ENCODE results near the gene PARVA. TPM values are rescaled to one million over a fixed set of nuclear protein-coding genes. Genes with fewer than 3 reads are reported as not detected.

The PARVA gene
- total and polyA plus RNA-seq, 2 of the 8 experiments (the other 6 are each of a cell fraction or from before 2014, with no cell fraction given) = 3.1 to 13.5 TPM

DNA sequence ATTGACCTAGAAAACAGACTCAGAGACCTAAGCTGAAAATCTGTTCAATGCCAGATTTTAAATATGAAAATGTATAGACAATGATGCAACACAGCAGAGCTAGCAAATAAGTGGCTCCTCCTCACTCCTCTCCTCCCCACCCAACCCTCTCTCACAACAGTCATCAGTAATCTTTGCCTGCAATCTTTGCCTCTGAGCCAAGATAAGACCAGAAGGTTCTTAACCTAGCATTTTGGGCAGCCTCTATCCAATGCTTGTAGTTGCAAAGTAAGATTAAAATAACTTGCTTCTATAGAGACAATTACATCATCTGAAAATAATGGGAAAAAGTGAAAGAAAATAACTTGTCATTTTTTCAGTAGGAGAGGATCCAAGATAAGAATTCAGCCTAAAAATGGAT, 117.3 kb downstream of the PARVA start:
- no peaks in the 10 kb centered on the region for H3K36me3 ChIP-seq (ENCODE audit: control insufficient read depth in 2 of 4, insufficient read depth in 4 of 4, low read length in 3 of 4)
- H3K4ac ChIP-seq (replicated peaks; ENCODE audit: insufficient read length, low read depth, low read length) = no peak overlapping the region
- H3K27me3 ChIP-seq (replicated peaks in 1 of 4; ENCODE audit: control insufficient read depth in 3 of 4, extremely low read depth in 1 of 4, insufficient read depth in 3 of 4, low read length in 3 of 4) = peaks cover 0 to 6% (median 0%) of the 10 kb centered on the region in 4 experiments; a peak in 1 of 7 replicates
- H4K20me1 ChIP-seq (replicated peaks in 1 of 2; ENCODE audit: control insufficient read depth in 1 of 2, insufficient read depth in 2 of 2, low read length in 2 of 2) = no peaks in the 10 kb centered on the region
- H3K23ac ChIP-seq (ENCODE audit: insufficient read length) = no peak overlapping the region
- H3K4me3 ChIP-seq (ENCODE audit: extremely low read depth in 1 of 4, insufficient read depth in 2 of 4, low read depth in 3 of 4, low read length in 4 of 4) = no peak overlapping the region
- DNase-seq (ENCODE audit: low read depth in 1 of 2, low spot score in 2 of 2) = no peak
- H4K91ac ChIP-seq (replicated peaks; ENCODE audit: insufficient read length, low read length) = no peak overlapping the region
- no peak overlapping the region for H2AFZ ChIP-seq (ENCODE audit: low read length)
- POLR2A ChIA-PET (ENCODE audit: partially characterized antibody) = no interaction called here
- no peak overlapping the region for H2BK5ac ChIP-seq (ENCODE audit: low read depth, low read length)
- peaks cover 0 to 4% of the 10 kb centered on the region in 2 experiments; a peak in 1 of 4 replicates for H3K9me3 ChIP-seq (ENCODE audit: insufficient read depth in 2 of 2, low read depth in 1 of 2, low read length in 1 of 2)
- no peak for FAIRE-seq
- no peak overlapping the region for H3K18ac ChIP-seq (ENCODE audit: extremely low read depth, low read length)
- H2BK12ac ChIP-seq (ENCODE audit: low read depth, low read length) = no peak overlapping the region
- H3K27ac ChIP-seq (ENCODE audit: low read depth, low read length) = no peak overlapping the region
- no peak overlapping the region for H2AK5ac ChIP-seq (ENCODE audit: low read depth, low read length)
- no peak overlapping the region for H2BK20ac ChIP-seq (ENCODE audit: low read length)
- no peak overlapping the region for H3K4me2 ChIP-seq (ENCODE audit: insufficient read depth in 1 of 2, low read depth in 2 of 2, low read length in 2 of 2)
- peaks cover 0 to 9% (median 0%) of the 10 kb centered on the region in 4 experiments; a peak in 1 of 7 replicates for H3K4me1 ChIP-seq (replicated peaks in 1 of 4; ENCODE audit: control insufficient read depth in 3 of 4, insufficient read depth in 4 of 4, low read length in 3 of 4)
- no peak overlapping the region for H2BK15ac ChIP-seq (ENCODE audit: low read length)
- H3K79me2 ChIP-seq (ENCODE audit: control insufficient read depth in 1 of 2, insufficient read depth in 2 of 2, low read length in 2 of 2) = no peaks in the 10 kb centered on the region
- no peak overlapping the region for H3K14ac ChIP-seq (ENCODE audit: insufficient read length)
- no peak overlapping the region for H4K5ac ChIP-seq (ENCODE audit: insufficient read length, low read depth, low read length)
- H2BK120ac ChIP-seq (replicated peaks; ENCODE audit: low read depth, low read length) = no peak overlapping the region
- CTCF ChIA-PET (ENCODE audit: partially characterized antibody) = interaction anchor here (0.6 to 7.2 kb wide), 4 partner anchors 10 to 853 kb away, joined by 4 to 60 read pairs (median 5); no protein-coding TSS in a partner anchor
- no peak overlapping the region for H4K8ac ChIP-seq (ENCODE audit: extremely low read depth, insufficient read depth, low read length)
- H3K79me1 ChIP-seq (ENCODE audit: low read depth, low read length) = no peaks in the 10 kb centered on the region
- no peaks in the 10 kb centered on the region for H3K23me2 ChIP-seq (ENCODE audit: low read depth, low read length)
- H3K56ac ChIP-seq (replicated peaks; ENCODE audit: insufficient read length, low read depth, low read length) = no peak overlapping the region
- H3K9ac ChIP-seq (replicated peaks in 1 of 4; ENCODE audit: extremely low read depth in 1 of 4, low read depth in 3 of 4, low read length in 3 of 4) = no peak overlapping the region
- TF ChIP-seq, protein P1, sequence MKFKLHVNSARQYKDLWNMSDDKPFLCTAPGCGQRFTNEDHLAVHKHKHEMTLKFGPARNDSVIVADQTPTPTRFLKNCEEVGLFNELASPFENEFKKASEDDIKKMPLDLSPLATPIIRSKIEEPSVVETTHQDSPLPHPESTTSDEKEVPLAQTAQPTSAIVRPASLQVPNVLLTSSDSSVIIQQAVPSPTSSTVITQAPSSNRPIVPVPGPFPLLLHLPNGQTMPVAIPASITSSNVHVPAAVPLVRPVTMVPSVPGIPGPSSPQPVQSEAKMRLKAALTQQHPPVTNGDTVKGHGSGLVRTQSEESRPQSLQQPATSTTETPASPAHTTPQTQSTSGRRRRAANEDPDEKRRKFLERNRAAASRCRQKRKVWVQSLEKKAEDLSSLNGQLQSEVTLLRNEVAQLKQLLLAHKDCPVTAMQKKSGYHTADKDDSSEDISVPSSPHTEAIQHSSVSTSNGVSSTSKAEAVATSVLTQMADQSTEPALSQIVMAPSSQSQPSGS (IDR thresholded peaks at IDR 0.05; ENCODE audit: low read length) = no peak
- TF ChIP-seq, protein P2, sequence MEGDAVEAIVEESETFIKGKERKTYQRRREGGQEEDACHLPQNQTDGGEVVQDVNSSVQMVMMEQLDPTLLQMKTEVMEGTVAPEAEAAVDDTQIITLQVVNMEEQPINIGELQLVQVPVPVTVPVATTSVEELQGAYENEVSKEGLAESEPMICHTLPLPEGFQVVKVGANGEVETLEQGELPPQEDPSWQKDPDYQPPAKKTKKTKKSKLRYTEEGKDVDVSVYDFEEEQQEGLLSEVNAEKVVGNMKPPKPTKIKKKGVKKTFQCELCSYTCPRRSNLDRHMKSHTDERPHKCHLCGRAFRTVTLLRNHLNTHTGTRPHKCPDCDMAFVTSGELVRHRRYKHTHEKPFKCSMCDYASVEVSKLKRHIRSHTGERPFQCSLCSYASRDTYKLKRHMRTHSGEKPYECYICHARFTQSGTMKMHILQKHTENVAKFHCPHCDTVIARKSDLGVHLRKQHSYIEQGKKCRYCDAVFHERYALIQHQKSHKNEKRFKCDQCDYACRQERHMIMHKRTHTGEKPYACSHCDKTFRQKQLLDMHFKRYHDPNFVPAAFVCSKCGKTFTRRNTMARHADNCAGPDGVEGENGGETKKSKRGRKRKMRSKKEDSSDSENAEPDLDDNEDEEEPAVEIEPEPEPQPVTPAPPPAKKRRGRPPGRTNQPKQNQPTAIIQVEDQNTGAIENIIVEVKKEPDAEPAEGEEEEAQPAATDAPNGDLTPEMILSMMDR (IDR thresholded peaks at IDR 0.05; ENCODE audit: control extremely low read depth in 1 of 3, insufficient read depth in 1 of 3, low read depth in 1 of 3, low read length in 3 of 3) = no peak
- TF ChIP-seq CBX8 (IDR thresholded peaks at IDR 0.05; ENCODE audit: borderline replicate concordance, low read depth, low read length) (no peak), SP1 (IDR thresholded peaks at IDR 0.05; ENCODE audit: low read depth, low read length) (no peak), RNF2 (IDR thresholded peaks at IDR 0.05; ENCODE audit: borderline replicate concordance, low read depth, low read length, missing control alignments, poor library complexity, severe bottlenecking) (no peak), YY1 (IDR thresholded peaks at IDR 0.05; ENCODE audit: low read depth, low read length) (no peak), ZNF274 (IDR thresholded peaks at IDR 0.05; ENCODE audit: borderline replicate concordance, extremely low read depth, low read length) (no peak), RAD21 (IDR thresholded peaks at IDR 0.05 in 1 of 2, conservative IDR thresholded peaks at IDR 0.05 in 1 of 2; ENCODE audit: low read depth in 2 of 2, low read length in 2 of 2) (no peak)
- TF ChIP-seq, protein P3, sequence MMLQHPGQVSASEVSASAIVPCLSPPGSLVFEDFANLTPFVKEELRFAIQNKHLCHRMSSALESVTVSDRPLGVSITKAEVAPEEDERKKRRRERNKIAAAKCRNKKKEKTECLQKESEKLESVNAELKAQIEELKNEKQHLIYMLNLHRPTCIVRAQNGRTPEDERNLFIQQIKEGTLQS (IDR thresholded peaks at IDR 0.05; ENCODE audit: insufficient read depth, low read depth, low read length) = no peak

Data from H1 (cell line).